HepG2 (cell line): ENCODE results near the gene ITPRIPL1. TPM values are rescaled to one million over a fixed set of nuclear protein-coding genes. Genes with fewer than 3 reads are reported as not detected.

ENCODE experiments used
- ATAC-seq: fragments of 200-7000 bp; cut with Tn5 transposase; 3 replicates; pipeline ENCODE4 v1.9.1; 2020; ENCODE audit warnings: mild to moderate bottlenecking, moderate library complexity
- BruUV-seq: library from RNA; stranded (reverse); fragments of 400-500 nt; replicated peaks from 2 replicates; lab custom pipeline; 2021; lab: Mats Ljungman, UMichigan
- CTCF ChIA-PET: fragments of 300-600 bp; formaldehyde crosslinking; extraction: SDS; loops from one replicate; lab custom pipeline; 2021; ENCODE audit warnings: low total read pairs, inconsistent platforms, low intra/inter-chr PET ratio; lab: Yijun Ruan, JAX
- POLR2A ChIA-PET: fragments of 350-600 bp; sonication (Branson Sonifier 250); formaldehyde crosslinking; loops from one replicate; lab custom pipeline; 2020; ENCODE audit warnings: antibody characterized with exemption, inconsistent platforms; lab: Yijun Ruan, JAX
- DNase-seq: peaks from one replicate; pipeline ENCODE4 v3.0.0-alpha.2; 2015; ENCODE audit warnings: low spot score
- FAIRE-seq: peaks from 3 replicates; lab custom pipeline; 2011; peaks lifted over from hg19 to GRCh38; lab: Jason Lieb, UNC
- H2AFZ ChIP-seq: one replicate; pipeline ENCODE4 v1.6.1; 2011; ENCODE audit warnings: low read length, inconsistent platforms
- H3K27ac ChIP-seq: fragments of 300-600 bp; 3 replicates; pipeline ENCODE4 v1.8.0; 2011; ENCODE audit warnings: mixed run types, mild to moderate bottlenecking, mixed read lengths, low read length, inconsistent platforms; ENCODE audit not compliant: insufficient read depth; ENCODE audit errors: extremely low read length
- H3K27me3 ChIP-seq, 2 experiments: fragments of 200-600 bp in 1 of 2; 2 replicates in 1 of 2; 3 replicates in 1 of 2; pipeline versions ENCODE4 v1.6.0 to v1.8.0; 2011; ENCODE audit warnings: low read length in 2 of 2, mild to moderate bottlenecking in 2 of 2, moderate library complexity in 2 of 2, inconsistent platforms in 1 of 2; ENCODE audit not compliant: insufficient read depth in 2 of 2, control insufficient read depth in 1 of 2
- H3K36me3 ChIP-seq, 2 experiments: fragments of 200-600 bp in 1 of 2; replicated peaks in 1 of 2; 2 replicates in 1 of 2; 3 replicates in 1 of 2; pipeline versions ENCODE4 v1.5.1 to v1.8.0; 2011; ENCODE audit warnings: low read length in 2 of 2, inconsistent platforms in 1 of 2; ENCODE audit not compliant: insufficient read depth in 2 of 2, control insufficient read depth in 1 of 2
- H3K4me1 ChIP-seq: 2 replicates; pipeline ENCODE4 v1.5.1; 2012; ENCODE audit warnings: low read length, inconsistent platforms; ENCODE audit not compliant: insufficient read depth
- H3K4me2 ChIP-seq: 2 replicates; pipeline ENCODE4 v1.6.0; 2011; ENCODE audit warnings: low read depth, low read length, inconsistent platforms
- H3K4me3 ChIP-seq, 3 experiments: fragments of 200-600 bp in 1 of 3; sonication (generic), shearing (Covaris generic) in 1 of 3; replicated peaks in 1 of 3; 2 replicates each; pipeline ENCODE4 v1.5.1; 2011 to 2016; ENCODE audit warnings: low read length in 3 of 3, inconsistent platforms in 2 of 3, low read depth in 2 of 3, mild to moderate bottlenecking in 2 of 3, control low read depth in 1 of 3, mixed read lengths in 1 of 3; ENCODE audit not compliant: insufficient read depth in 1 of 3
- H3K79me2 ChIP-seq: one replicate; pipeline ENCODE4 v1.6.1; 2011; ENCODE audit warnings: low read length, inconsistent platforms; ENCODE audit not compliant: insufficient read depth
- H3K9ac ChIP-seq: 2 replicates; pipeline ENCODE4 v1.6.0; 2011; ENCODE audit warnings: mild to moderate bottlenecking, low read depth, low read length, inconsistent platforms; ENCODE audit not compliant: insufficient read depth
- H3K9me3 ChIP-seq: 2 replicates; pipeline ENCODE4 v1.5.1; 2012; ENCODE audit warnings: mild to moderate bottlenecking, low read length
- H4K20me1 ChIP-seq: 2 replicates; pipeline ENCODE4 v1.6.0; 2011; ENCODE audit warnings: inconsistent platforms, mild to moderate bottlenecking, low read length, moderate library complexity; ENCODE audit not compliant: insufficient read depth
- CBFB ChIP-seq: sonication (generic); formaldehyde crosslinking; IDR thresholded peaks from 2 replicates; pipeline ENCODE4 v1.4.0; 2020; ENCODE audit warnings: missing genetic modification reagents
- EED ChIP-seq: sonication (generic); formaldehyde crosslinking; IDR thresholded peaks from 2 replicates; pipeline ENCODE4 v1.5.0; 2020; ENCODE audit warnings: mild to moderate bottlenecking, missing genetic modification reagents
- ELF3 ChIP-seq: IDR thresholded peaks from 2 replicates; pipeline ENCODE4 v1.6.1; 2016; ENCODE audit warnings: missing genetic modification reagents, missing compliant biosample characterization
- MAX ChIP-seq: IDR thresholded peaks from 2 replicates; pipeline ENCODE4 v1.6.1; 2012; ENCODE audit warnings: inconsistent platforms
- MED13 ChIP-seq: sonication (generic); formaldehyde crosslinking; IDR thresholded peaks from 2 replicates; pipeline ENCODE4 v1.5.0; 2020; ENCODE audit warnings: missing genetic modification reagents
- MYC ChIP-seq: sonication (generic); formaldehyde crosslinking; IDR thresholded peaks from 2 replicates; pipeline ENCODE4 v1.9.0; 2021; ENCODE audit warnings: missing genetic modification reagents, borderline replicate concordance
- POGZ ChIP-seq: sonication (generic); formaldehyde crosslinking; IDR thresholded peaks from 2 replicates; pipeline ENCODE4 v1.4.0; 2020; ENCODE audit warnings: mild to moderate bottlenecking, missing genetic modification reagents
- ZMYM2 ChIP-seq: sonication (generic); formaldehyde crosslinking; IDR thresholded peaks from 2 replicates; pipeline ENCODE4 v1.8.0; 2022; ENCODE audit warnings: mild to moderate bottlenecking, missing genetic modification reagents
- ZNF350 ChIP-seq: sonication (generic); formaldehyde crosslinking; IDR thresholded peaks from 2 replicates; pipeline ENCODE4 v1.4.0; 2020; ENCODE audit warnings: mild to moderate bottlenecking, low read depth, missing genetic modification reagents, borderline replicate concordance
- ZNF7 ChIP-seq: IDR thresholded peaks from 2 replicates; pipeline ENCODE4 v1.6.1; 2016; ENCODE audit warnings: missing biosample characterization, missing genetic modification reagents
- WGBS: methylation state at CpG from one replicate; pipeline ENCODE4 v1.1.6; 2017; ENCODE audit warnings: low lambda C conversion rate; 5-methylcytosine and 5-hydroxymethylcytosine counted together
- in situ Hi-C: cut with HindIII; loops from 2 replicates; pipeline ENCODE4 v1.10.0; 2017; ENCODE audit warnings: low pct_unique_long_range_greater_than_20kb; ENCODE audit not compliant: extremely low pct_ligation_motif_present
- intact Hi-C: fragments of 100-400 bp; cut with micrococcal nuclease; formaldehyde crosslinking; loops from one replicate; pipeline ENCODE4 v1.10.0; 2022; ENCODE audit not compliant: unreplicated experiment
- polyA plus RNA-seq, 8 experiments: library from polyadenylated mRNA; depleted of rRNA in 3 of 8; stranded (reverse) in 7 of 8; unstranded in 1 of 8; fragments of >200 nt; fragmentation: Illumina TruSeq in 4 of 8; extraction: Trizol in 4 of 8; gene quantifications; 2 replicates each; pipeline versions ENCODE4 v1.2.1 to v1.2.3, GENCODE V29; 2011 to 2016; ENCODE audit warnings: low read depth in 4 of 8, missing spikeins in 1 of 8, mixed read lengths in 1 of 8; ENCODE audit not compliant: insufficient read depth in 1 of 8
- total RNA-seq, 5 experiments: library from RNA; depleted of rRNA; stranded (reverse); fragments of >200 nt; fragmentation: Illumina TruSeq; extraction: Trizol; gene quantifications; 2 replicates each; pipeline ENCODE4 v1.2.3, GENCODE V29; 2016; ENCODE audit warnings: low read depth in 1 of 5
- TF ChIP-seq, protein P1 (sequence below): IDR thresholded peaks from 2 replicates; pipeline ENCODE4 v1.6.1; 2016; ENCODE audit warnings: low read depth
- TF ChIP-seq, protein P2 (sequence below): sonication (generic); formaldehyde crosslinking; IDR thresholded peaks from 2 replicates; pipeline ENCODE4 v1.9.0; 2021; ENCODE audit warnings: mild to moderate bottlenecking, missing genetic modification reagents

ITPRIPL1 gene
- total and polyA plus RNA-seq, 2 of the 13 experiments (the other 11 are each of a cell fraction or from before 2014, with no cell fraction given), result 4.3 to 11.7 TPM

GRCh38 chr2:96347395-96347794 lies 22.3 kb downstream of the ITPRIPL1 start:
- in situ Hi-C loops (no loop called here), intact Hi-C loops (no loop called here)
- H3K9me3 ChIP-seq, result no peaks in the 10 kb centered on the region
- no peak overlapping the region for H3K4me2 ChIP-seq
- H4K20me1 ChIP-seq, result no peaks in the 10 kb centered on the region
- H2AFZ ChIP-seq, result no peak overlapping the region
- ATAC-seq, result no peak
- H3K36me3 ChIP-seq, result peaks cover 41 to 89% of the 10 kb centered on the region in 2 experiments
- no peak for TF ChIP-seq ELF3 (CRISPR knock-in tag)
- no peak for TF ChIP-seq ZMYM2 (CRISPR knock-in tag)
- TF ChIP-seq, protein P1, sequence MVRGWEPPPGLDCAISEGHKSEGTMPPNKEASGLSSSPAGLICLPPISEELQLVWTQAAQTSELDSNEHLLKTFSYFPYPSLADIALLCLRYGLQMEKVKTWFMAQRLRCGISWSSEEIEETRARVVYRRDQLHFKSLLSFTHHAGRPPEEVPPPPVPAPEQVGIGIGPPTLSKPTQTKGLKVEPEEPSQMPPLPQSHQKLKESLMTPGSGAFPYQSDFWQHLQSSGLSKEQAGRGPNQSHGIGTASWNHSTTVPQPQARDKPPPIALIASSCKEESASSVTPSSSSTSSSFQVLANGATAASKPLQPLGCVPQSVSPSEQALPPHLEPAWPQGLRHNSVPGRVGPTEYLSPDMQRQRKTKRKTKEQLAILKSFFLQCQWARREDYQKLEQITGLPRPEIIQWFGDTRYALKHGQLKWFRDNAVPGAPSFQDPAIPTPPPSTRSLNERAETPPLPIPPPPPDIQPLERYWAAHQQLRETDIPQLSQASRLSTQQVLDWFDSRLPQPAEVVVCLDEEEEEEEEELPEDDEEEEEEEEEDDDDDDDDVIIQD (CRISPR knock-in tag), result no peak
- TF ChIP-seq, protein P2, sequence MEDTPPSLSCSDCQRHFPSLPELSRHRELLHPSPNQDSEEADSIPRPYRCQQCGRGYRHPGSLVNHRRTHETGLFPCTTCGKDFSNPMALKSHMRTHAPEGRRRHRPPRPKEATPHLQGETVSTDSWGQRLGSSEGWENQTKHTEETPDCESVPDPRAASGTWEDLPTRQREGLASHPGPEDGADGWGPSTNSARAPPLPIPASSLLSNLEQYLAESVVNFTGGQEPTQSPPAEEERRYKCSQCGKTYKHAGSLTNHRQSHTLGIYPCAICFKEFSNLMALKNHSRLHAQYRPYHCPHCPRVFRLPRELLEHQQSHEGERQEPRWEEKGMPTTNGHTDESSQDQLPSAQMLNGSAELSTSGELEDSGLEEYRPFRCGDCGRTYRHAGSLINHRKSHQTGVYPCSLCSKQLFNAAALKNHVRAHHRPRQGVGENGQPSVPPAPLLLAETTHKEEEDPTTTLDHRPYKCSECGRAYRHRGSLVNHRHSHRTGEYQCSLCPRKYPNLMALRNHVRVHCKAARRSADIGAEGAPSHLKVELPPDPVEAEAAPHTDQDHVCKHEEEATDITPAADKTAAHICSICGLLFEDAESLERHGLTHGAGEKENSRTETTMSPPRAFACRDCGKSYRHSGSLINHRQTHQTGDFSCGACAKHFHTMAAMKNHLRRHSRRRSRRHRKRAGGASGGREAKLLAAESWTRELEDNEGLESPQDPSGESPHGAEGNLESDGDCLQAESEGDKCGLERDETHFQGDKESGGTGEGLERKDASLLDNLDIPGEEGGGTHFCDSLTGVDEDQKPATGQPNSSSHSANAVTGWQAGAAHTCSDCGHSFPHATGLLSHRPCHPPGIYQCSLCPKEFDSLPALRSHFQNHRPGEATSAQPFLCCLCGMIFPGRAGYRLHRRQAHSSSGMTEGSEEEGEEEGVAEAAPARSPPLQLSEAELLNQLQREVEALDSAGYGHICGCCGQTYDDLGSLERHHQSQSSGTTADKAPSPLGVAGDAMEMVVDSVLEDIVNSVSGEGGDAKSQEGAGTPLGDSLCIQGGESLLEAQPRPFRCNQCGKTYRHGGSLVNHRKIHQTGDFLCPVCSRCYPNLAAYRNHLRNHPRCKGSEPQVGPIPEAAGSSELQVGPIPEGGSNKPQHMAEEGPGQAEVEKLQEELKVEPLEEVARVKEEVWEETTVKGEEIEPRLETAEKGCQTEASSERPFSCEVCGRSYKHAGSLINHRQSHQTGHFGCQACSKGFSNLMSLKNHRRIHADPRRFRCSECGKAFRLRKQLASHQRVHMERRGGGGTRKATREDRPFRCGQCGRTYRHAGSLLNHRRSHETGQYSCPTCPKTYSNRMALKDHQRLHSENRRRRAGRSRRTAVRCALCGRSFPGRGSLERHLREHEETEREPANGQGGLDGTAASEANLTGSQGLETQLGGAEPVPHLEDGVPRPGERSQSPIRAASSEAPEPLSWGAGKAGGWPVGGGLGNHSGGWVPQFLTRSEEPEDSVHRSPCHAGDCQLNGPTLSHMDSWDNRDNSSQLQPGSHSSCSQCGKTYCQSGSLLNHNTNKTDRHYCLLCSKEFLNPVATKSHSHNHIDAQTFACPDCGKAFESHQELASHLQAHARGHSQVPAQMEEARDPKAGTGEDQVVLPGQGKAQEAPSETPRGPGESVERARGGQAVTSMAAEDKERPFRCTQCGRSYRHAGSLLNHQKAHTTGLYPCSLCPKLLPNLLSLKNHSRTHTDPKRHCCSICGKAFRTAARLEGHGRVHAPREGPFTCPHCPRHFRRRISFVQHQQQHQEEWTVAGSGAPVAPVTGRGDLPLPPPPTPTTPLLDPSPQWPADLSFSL (CRISPR knock-in tag), result no peak
- no peak for TF ChIP-seq ZNF350
- TF ChIP-seq EED, result no peak
- no peak for TF ChIP-seq MYC (CRISPR knock-in tag)
- TF ChIP-seq ZNF7 (CRISPR knock-in tag), result no peak
- TF ChIP-seq MAX, result no peak
- no peak for TF ChIP-seq MED13 (CRISPR knock-in tag)
- no peak for TF ChIP-seq CBFB (CRISPR knock-in tag)
- TF ChIP-seq POGZ, result no peak
- WGBS, result 100% methylated on average over 1 of the region's 1 CpG
- no peaks in the 10 kb centered on the region for H3K79me2 ChIP-seq
- H3K4me1 ChIP-seq, result peaks cover 2% of the 10 kb centered on the region; the same call in 1 of the 2 replicates
- H3K9ac ChIP-seq, result no peak overlapping the region
- H3K27me3 ChIP-seq, result no peaks in the 10 kb centered on the region
- CTCF ChIA-PET, result no interaction called here
- H3K27ac ChIP-seq, result no peak overlapping the region
- POLR2A ChIA-PET, result no interaction called here
- FAIRE-seq, result no peak
- DNase-seq, result no peak
- H3K4me3 ChIP-seq, result no peak overlapping the region
- no TSS peak for BruUV-seq
